IMR-90 (cell line): Measurements from ENCODE around the gene CGRRF1.

Experiments
- BHLHE40 ChIP-seq: fragments of 150-350 bp; IDR thresholded peaks from 2 replicates; pipeline ENCODE4 v1.6.1; 2016; ENCODE audit warnings: mild to moderate bottlenecking, low read depth, low read length
- CTCF ChIP-seq: conservative IDR thresholded peaks from 2 replicates; pipeline ENCODE4 v1.5.1; 2012; ENCODE audit warnings: mild to moderate bottlenecking, low read depth, low read length, improper control_type of control experiment

- TF ChIP-seq CTCF (no peak), BHLHE40 (no peak)
Measured at GRCh38 chr14:54475911-54476310, 33.8 kb upstream of the CGRRF1 start.
